ENCODE measurements around the gene SMIM36. TPM values are rescaled to one million over a fixed set of nuclear protein-coding genes. Genes with fewer than 3 reads are reported as not detected.
A peak's percentile ranks its signal among the peaks of the same experiment; 100 is the strongest.
"Not testable (repeated sequence)": the region's sequence is repeated elsewhere in the genome, so short reads cannot be mapped to it uniquely, and the experiment has no call there.

SMIM36 gene
- total and polyA plus RNA-seq, 11 donors, result not detected

- H3K4me1 ChIP-seq, result peaks cover 0 to 32% (median 5%) of the 10 kb centered on the region in 12 donors
- H3K36me3 ChIP-seq, result no peaks in the 10 kb centered on the region
- peak overlapping the region in 1 of 12 donors; percentile 78 for H3K27ac ChIP-seq
- intact Hi-C loops (cut with DNase I), result loop anchor here in 1 of 10 donors (10.0 kb wide), 1 partner anchor 56 kb away; no protein-coding TSS in a partner anchor
- no peak for ATAC-seq
- no peak overlapping the region for H3K4me3 ChIP-seq
- H3K27me3 ChIP-seq, result no peaks in the 10 kb centered on the region
- no peak for TF ChIP-seq POLR2A (IDR thresholded peaks at IDR 0.05)
- TF ChIP-seq CTCF (IDR thresholded peaks at IDR 0.05), result no peak
- no peaks in the 10 kb centered on the region for H3K9me3 ChIP-seq
- 81 to 86% (median 85%) methylated on average over 7 of the region's 7 CpGs for WGBS, 4 donors
- no peak for DNase-seq
Observed at GRCh38 chr17:55450232-55450825, 60.9 kb downstream of the SMIM36 start.

- H3K27ac ChIP-seq, result no peak overlapping the region
- no peak overlapping the region for H3K4me3 ChIP-seq
Observed at GRCh38 chr17:55448681-55449080, 62.6 kb downstream of the SMIM36 start.

GRCh38 chr17:55446581-55447205 lies 64.6 kb downstream of the SMIM36 start:
- Histone ChIP-seq H3K9me3 (no peaks in the 10 kb centered on the region), H3K4me1 (peaks cover 0 to 13% (median 0%) of the 10 kb centered on the region in 12 donors), H3K27ac (peak overlapping the region in 1 of 12 donors; percentile 88), H3K27me3 (no peaks in the 10 kb centered on the region), H3K4me3 (no peak overlapping the region), H3K36me3 (no peaks in the 10 kb centered on the region)
- intact Hi-C loops (cut with DNase I), result loop anchor here in 1 of 10 donors (10.0 kb wide), 1 partner anchor 868 kb away; no protein-coding TSS in a partner anchor
- no peak for TF ChIP-seq POLR2A (IDR thresholded peaks at IDR 0.05)
- TF ChIP-seq CTCF (IDR thresholded peaks at IDR 0.05), result no peak
- DNase-seq (no peak), ATAC-seq (no peak)
- 82 to 84% (median 83%) methylated on average over 4 of the region's 4 CpGs for WGBS, 4 donors

More at GRCh38 chr17:55448681-55449080, 62.6 kb downstream of the SMIM36 start:
- H3K4me1 ChIP-seq, result peaks cover 0 to 30% (median 5%) of the 10 kb centered on the region in 12 donors
- DNase-seq (no peak), ATAC-seq (no peak)
- intact Hi-C loops (cut with DNase I), result loop anchor here in 1 of 10 donors (10.0 kb wide), 1 partner anchor 866 kb away; no protein-coding TSS in a partner anchor
- H3K9me3 ChIP-seq, result no peaks in the 10 kb centered on the region
- no peak for TF ChIP-seq POLR2A (IDR thresholded peaks at IDR 0.05)
- TF ChIP-seq CTCF (IDR thresholded peaks at IDR 0.05), result no peak
- H3K27me3 ChIP-seq, result no peaks in the 10 kb centered on the region
- 53 to 65% (median 55%) methylated on average over 4 of the region's 4 CpGs for WGBS, 4 donors
- H3K36me3 ChIP-seq, result no peaks in the 10 kb centered on the region

GRCh38 chr17:55446004-55446403 lies 65.2 kb downstream of the SMIM36 start:
- not testable (repeated sequence) for H3K27me3 ChIP-seq, H3K4me3 ChIP-seq, ATAC-seq, DNase-seq, H3K9me3 ChIP-seq, H3K36me3 ChIP-seq
- intact Hi-C loops (cut with DNase I), result loop anchor here in 1 of 10 donors (10.0 kb wide), 1 partner anchor 869 kb away; no protein-coding TSS in a partner anchor
- H3K4me1 ChIP-seq, result peaks cover 0 to 13% (median 0%) of the 10 kb centered on the region in 12 donors
- H3K27ac ChIP-seq, result peak overlapping the region in 1 of 12 donors; percentile 88
- 95 to 98% (median 97%) methylated on average over 4 of the region's 4 CpGs for WGBS, 4 donors
